Retina (tissue), 1 donor: ENCODE data around the gene OTUB1.

Experiments used
- DNase-seq: peaks from one replicate; pipeline ENCODE4 v3.0.0-alpha.2; 2016

The OTUB1 gene

GRCh38 chr11:63978551-63979239, 7.5 kb upstream of the OTUB1 start:
- no peak for DNase-seq

GRCh38 chr11:63979426-63979825, 6.8 kb upstream of the OTUB1 start:
- DNase-seq = no peak

DNA sequence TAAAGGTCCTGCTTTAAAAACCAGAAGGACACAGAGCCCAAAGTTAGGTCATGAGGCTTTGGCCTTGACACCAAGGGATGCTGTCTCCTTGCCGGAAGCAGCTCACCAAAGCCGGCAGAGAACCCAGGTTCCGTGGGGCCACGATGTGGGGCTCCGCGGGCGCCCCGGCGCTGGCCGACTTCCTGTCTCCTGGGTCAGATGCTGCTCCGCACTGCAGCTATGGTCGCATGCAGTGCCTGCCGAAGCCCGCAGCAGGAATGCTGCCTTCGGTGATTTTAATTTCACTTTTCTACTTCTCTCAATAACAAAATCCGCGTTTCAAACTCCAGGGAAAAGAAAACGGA, 454 bp upstream of the OTUB1 start:
- DNase-seq = no peak

DNA sequence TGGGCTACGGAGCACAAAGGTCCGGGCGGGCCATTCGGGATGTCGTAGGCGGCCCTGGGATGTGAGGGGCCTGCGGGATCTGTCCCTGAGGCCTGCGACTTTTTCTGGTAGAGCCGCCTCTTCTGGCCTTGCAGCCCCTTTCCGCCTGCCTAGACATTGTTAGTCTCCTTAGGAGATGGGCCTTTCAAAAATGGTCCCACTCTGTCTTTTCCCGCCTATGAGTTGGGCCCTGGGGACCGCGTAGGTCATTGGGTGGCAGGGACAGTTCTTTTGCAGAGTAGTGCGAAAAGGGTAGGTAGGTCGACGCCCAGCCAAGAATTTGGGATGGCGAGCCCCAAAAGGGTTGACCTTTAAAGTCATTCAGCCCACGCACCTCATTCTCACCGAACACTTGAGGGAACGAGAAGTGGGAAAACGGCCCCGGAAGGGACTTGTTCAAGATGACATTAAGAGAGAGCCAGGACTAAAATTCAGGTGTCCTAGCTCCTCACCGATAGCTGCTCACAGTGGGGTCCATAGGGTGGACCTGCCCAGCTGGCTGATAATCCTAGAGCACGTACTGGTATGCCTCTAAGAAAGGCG, 785 bp downstream of the OTUB1 start:
- DNase-seq = no peak

GRCh38 chr11:63991558-63991957, 5.3 kb downstream of the OTUB1 start:
- DNase-seq = no peak

GRCh38 chr11:63993100-63993499, 6.9 kb downstream of the OTUB1 start:
- DNase-seq = no peak

- no peak for DNase-seq
Observed at GRCh38 chr11:63993993-63994392, 7.8 kb downstream of the OTUB1 start.

DNA sequence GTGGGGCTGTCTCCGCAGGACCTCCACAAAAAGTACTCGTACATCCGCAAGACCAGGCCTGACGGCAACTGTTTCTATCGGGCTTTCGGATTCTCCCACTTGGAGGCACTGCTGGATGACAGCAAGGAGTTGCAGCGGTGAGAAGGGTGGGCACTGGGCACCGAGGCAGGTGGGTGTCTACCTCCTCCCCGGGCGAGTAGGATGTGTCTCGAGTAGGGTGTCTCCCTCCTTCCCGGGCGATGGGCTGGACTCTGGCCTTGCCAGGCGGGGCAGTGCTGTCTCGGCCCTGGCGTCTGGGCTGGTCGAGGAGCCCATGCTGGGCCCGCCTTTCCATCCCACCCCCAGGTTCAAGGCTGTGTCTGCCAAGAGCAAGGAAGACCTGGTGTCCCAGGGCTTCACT, 10.3 kb downstream of the OTUB1 start:
- no peak for DNase-seq

DNA sequence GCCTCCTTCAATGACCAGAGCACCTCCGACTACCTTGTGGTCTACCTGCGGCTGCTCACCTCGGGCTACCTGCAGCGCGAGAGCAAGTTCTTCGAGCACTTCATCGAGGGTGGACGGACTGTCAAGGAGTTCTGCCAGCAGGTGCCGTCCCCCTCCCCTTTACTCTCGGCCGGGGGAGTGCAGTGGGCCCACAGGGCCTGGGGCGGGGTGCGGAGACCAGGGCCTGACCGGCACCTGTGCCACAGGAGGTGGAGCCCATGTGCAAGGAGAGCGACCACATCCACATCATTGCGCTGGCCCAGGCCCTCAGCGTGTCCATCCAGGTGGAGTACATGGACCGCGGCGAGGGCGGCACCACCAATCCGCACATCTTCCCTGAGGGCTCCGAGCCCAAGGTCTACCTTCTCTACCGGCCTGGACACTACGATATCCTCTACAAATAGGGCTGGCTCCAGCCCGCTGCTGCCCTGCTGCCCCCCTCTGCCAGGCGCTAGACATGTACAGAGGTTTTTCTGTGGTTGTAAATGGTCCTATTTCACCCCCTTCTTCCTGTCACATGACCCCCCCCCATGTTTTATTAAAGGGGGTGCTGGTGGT, 11.0 kb downstream of the OTUB1 start:
- DNase-seq = no peak

- DNase-seq = no peak
Observed at GRCh38 chr11:63997801-63998337, 11.6 kb downstream of the OTUB1 start.

DNA sequence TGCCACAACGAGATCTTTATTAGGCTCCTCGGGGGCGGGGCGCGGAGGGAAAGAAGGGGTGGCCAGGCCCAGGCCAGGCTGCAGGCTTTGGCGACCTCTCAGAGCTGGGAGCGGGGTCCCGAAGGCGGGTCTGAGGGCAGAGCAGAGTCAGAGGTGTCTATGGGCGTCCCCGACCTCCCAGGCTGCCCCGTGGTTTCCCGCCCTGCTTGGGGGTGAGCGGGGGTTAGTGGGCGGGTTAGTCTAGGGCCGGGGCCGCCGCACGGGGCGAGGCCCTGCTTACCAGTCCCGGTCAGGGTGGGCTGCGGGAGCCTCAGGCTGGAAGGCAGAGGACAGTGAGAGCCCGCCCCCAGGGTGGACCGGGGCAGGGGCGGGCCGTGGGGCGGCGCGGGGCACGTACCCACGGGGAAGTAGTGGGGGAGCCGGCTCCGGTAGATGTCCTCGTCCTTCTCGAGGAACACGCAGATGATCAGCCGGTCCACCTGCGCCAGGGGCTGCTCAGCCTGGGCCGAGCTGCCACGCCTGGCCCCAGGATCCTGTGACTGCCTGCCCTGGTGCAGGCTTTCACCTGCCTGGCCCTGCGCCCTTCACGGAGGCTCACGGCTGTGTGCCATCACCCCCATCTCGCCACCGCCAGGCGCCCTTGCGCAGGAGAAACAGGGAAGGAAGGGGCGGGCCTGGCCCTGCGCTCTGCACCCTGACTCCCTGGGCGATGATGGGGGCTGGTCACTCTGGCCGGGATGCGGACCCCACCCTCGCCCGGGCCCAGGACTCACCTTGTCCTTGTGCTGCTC, 12.5 kb downstream of the OTUB1 start:
- peak; percentile 67 for DNase-seq

GRCh38 chr11:63999349-64000025, 13.2 kb downstream of the OTUB1 start:
- DNase-seq = peak; percentile 48

DNA sequence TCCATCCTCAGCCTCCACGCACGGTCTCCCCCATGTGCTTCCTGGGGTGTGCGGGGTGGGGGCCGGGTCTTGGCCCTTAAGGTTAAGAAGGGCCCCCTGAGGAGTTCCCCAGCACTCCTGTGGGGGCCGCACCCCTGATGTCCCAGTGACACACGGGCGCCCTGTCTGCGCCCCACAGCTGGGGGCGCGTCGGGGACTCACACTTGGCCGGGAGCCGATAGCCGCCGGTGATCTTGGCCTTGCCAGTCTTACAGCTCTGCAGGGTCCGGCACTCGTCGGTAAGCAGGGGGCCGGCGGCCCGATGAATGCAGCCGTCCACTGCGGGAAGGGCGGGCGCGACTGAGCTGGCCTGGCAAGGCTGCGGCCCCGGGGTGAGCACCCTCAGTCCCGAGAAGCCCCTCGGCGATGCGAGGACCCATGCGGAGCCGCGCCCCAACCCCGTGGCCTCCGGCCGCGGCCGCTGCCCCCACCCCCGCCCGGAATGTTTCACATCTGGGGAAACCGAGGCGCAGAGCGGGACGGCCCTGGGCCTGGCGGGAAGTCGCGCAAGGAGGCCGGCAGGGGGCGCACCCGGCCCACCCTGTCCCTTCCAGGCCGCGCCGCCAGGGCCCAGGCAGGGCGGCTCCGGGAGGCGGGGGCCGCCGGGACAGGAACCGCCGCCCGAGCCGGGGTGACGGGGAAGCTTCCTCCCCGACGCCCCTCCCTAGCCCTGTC, 13.9 kb downstream of the OTUB1 start:
- peak; percentile 61 for DNase-seq

- peak; percentile 86 for DNase-seq
Observed at GRCh38 chr11:64000740-64001483, 14.7 kb downstream of the OTUB1 start.

- DNase-seq = no peak
Observed at GRCh38 chr11:64001484-64002420, 15.5 kb downstream of the OTUB1 start.

- DNase-seq = no peak
Observed at GRCh38 chr11:64003807-64004589, 17.8 kb downstream of the OTUB1 start.

DNA sequence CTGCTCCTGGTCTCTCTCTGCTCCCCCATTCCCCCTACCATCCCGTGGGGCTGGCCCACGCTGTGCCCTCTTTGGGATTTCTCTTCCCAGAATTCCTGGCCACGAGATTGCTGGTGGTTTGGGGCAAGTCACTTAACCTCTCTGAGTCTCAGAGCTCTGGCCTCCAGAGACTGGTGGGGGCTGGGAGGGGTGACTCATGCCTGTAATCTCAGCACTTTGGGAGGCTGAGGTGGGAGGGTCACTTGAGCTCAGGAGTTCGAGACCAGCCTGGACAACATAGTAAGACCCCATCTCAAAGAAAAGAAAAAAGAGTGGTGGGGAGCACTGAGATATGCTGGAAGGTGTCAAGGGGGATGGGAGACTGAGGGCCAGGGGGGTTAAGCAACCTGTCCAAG, 18.3 kb downstream of the OTUB1 start:
- no peak for DNase-seq

- no peak for DNase-seq
Observed at GRCh38 chr11:64005691-64006090, 19.5 kb downstream of the OTUB1 start.

- no peak for DNase-seq
Observed at GRCh38 chr11:64006398-64006797, 20.2 kb downstream of the OTUB1 start.
